Measurements from ENCODE around the gene BTRC.
"Not testable (repeated sequence)": the region's sequence is repeated elsewhere in the genome, so short reads cannot be mapped to it uniquely, and the experiment has no call there.

Gene BTRC

GRCh38 chr10:101351017-101351416 lies 2.9 kb upstream of the BTRC start:
- TF ChIP-seq CTCF (conservative IDR thresholded peaks at IDR 0.05; ENCODE audit: low read depth, low read length) = no peak
- no peak for DNase-seq (ENCODE audit: low read depth)
- no peak overlapping the region for H3K4me3 ChIP-seq (ENCODE audit: low read depth, low read length)

GRCh38 chr10:101351477-101351876 lies 2.5 kb upstream of the BTRC start:
- TF ChIP-seq CTCF (conservative IDR thresholded peaks at IDR 0.05; ENCODE audit: low read depth, low read length) = no peak
- DNase-seq (ENCODE audit: low read depth) = no peak
- H3K4me3 ChIP-seq (ENCODE audit: low read depth, low read length) = no peak overlapping the region

GRCh38 chr10:101352857-101353256 lies 1.1 kb upstream of the BTRC start:
- not testable (repeated sequence) for H3K4me3 ChIP-seq (ENCODE audit: low read depth, low read length); DNase-seq (ENCODE audit: low read depth)

- DNase-seq (ENCODE audit: low read depth) = peak; percentile 56
- peak; percentile 7 for TF ChIP-seq CTCF (conservative IDR thresholded peaks at IDR 0.05; ENCODE audit: low read depth, low read length)
- H3K4me3 ChIP-seq (ENCODE audit: low read depth, low read length) = peak overlapping the region; percentile 80
These were observed 535 bp downstream of the BTRC start for GRCh38 chr10:101354328-101355071.

- DNase-seq (ENCODE audit: low read depth) = no peak
- peak overlapping the region; percentile 80 for H3K4me3 ChIP-seq (ENCODE audit: low read depth, low read length)
- no peak for TF ChIP-seq CTCF (conservative IDR thresholded peaks at IDR 0.05; ENCODE audit: low read depth, low read length)
These were observed 1.2 kb downstream of the BTRC start for GRCh38 chr10:101355072-101355706.

- no peak for DNase-seq (ENCODE audit: low read depth)
- no peak overlapping the region for H3K4me3 ChIP-seq (ENCODE audit: low read depth, low read length)
- no peak for TF ChIP-seq CTCF (conservative IDR thresholded peaks at IDR 0.05; ENCODE audit: low read depth, low read length)
These were observed 2.2 kb downstream of the BTRC start for GRCh38 chr10:101356132-101356531.

GRCh38 chr10:101357958-101358357 lies 4.0 kb downstream of the BTRC start:
- no peak for TF ChIP-seq CTCF (conservative IDR thresholded peaks at IDR 0.05; ENCODE audit: low read depth, low read length)
- DNase-seq (ENCODE audit: low read depth) = no peak
- no peak overlapping the region for H3K4me3 ChIP-seq (ENCODE audit: low read depth, low read length)

All from choroid plexus epithelial cell (primary cell).